Naive thymus-derived CD4-positive, alpha-beta T cell (primary cell): Measurements from ENCODE around the gene RNF183. TPM values are rescaled to one million over a fixed set of nuclear protein-coding genes. Genes with fewer than 3 reads are reported as not detected.

Experiments
- ATAC-seq: fragments of 150-1000 bp; cut with Tn5 transposase; 2 replicates; pipeline ENCODE4 v1.10.0; 2021; ENCODE audit warnings: mild to moderate bottlenecking, moderate library complexity
- CTCF ChIA-PET: fragments of 350-600 bp; sonication (Branson Sonifier 250); formaldehyde crosslinking; loops from one replicate; lab custom pipeline; 2021; ENCODE audit warnings: antibody characterized with exemption; lab: Charles Lee
- POLR2A ChIA-PET: fragments of 350-600 bp; sonication (Branson Sonifier 250); formaldehyde crosslinking; loops from one replicate; lab custom pipeline; 2021; ENCODE audit warnings: antibody characterized with exemption, inconsistent platforms; lab: Charles Lee
- DNase-seq, 9 donors: peaks; one replicate each; pipeline versions ENCODE4 v3.0.0 to v3.0.0-alpha.2; 2020 to 2022; ENCODE audit warnings: mixed read lengths in 1 of 9
- H3K27ac ChIP-seq: one replicate; pipeline ENCODE4 v1.7.0; 2013; ENCODE audit warnings: mild to moderate bottlenecking, low read depth, low read length, moderate library complexity
- H3K27me3 ChIP-seq, 2 donors: one replicate each; pipeline ENCODE4 v1.7.0; 2013; ENCODE audit warnings: low read length in 2 of 2, mild to moderate bottlenecking in 2 of 2, moderate library complexity in 2 of 2; ENCODE audit not compliant: control insufficient read depth in 2 of 2, insufficient read depth in 2 of 2
- H3K36me3 ChIP-seq, 3 experiments: 1 replicate in 2 of 3; 2 replicates in 1 of 3; pipeline ENCODE4 v1.7.0; 2013; ENCODE audit warnings: low read length in 3 of 3, mild to moderate bottlenecking in 3 of 3, moderate library complexity in 1 of 3; ENCODE audit not compliant: insufficient read depth in 3 of 3, control insufficient read depth in 2 of 3
- H3K4me1 ChIP-seq, 2 donors: one replicate each; pipeline ENCODE4 v1.7.0; 2013; ENCODE audit warnings: low read length in 2 of 2, mild to moderate bottlenecking in 2 of 2, moderate library complexity in 1 of 2; ENCODE audit not compliant: control insufficient read depth in 2 of 2, insufficient read depth in 2 of 2
- H3K4me3 ChIP-seq: 2 replicates; pipeline ENCODE4 v1.7.0; 2013; ENCODE audit warnings: mild to moderate bottlenecking, low read length
- H3K9me3 ChIP-seq, 3 experiments: 1 replicate in 2 of 3; 2 replicates in 1 of 3; pipeline ENCODE4 v1.7.0; 2013; ENCODE audit warnings: low read length in 3 of 3; ENCODE audit not compliant: control insufficient read depth in 2 of 3
- H3K27ac Mint-ChIP-seq, 9 donors: one replicate each; pipeline ENCODE4 v1.8.0; 2020 to 2022; ENCODE audit warnings: mixed read lengths in 9 of 9, mild to moderate bottlenecking in 8 of 9, moderate library complexity in 5 of 9, inconsistent platforms in 2 of 9
- H3K27me3 Mint-ChIP-seq, 5 donors: one replicate each; pipeline ENCODE4 v1.8.0; 2021 to 2022; ENCODE audit warnings: mixed read lengths in 5 of 5, mild to moderate bottlenecking in 1 of 5
- H3K36me3 Mint-ChIP-seq, 5 donors: one replicate each; pipeline ENCODE4 v1.8.0; 2020 to 2022; ENCODE audit warnings: mixed read lengths in 5 of 5, mild to moderate bottlenecking in 3 of 5, inconsistent platforms in 1 of 5
- H3K4me1 Mint-ChIP-seq, 7 donors: one replicate each; pipeline ENCODE4 v1.8.0; 2020 to 2022; ENCODE audit warnings: mixed read lengths in 7 of 7, mild to moderate bottlenecking in 3 of 7, inconsistent platforms in 1 of 7
- H3K4me3 Mint-ChIP-seq, 10 donors: one replicate each; pipeline ENCODE4 v1.8.0; 2020 to 2022; ENCODE audit warnings: mild to moderate bottlenecking in 10 of 10, mixed read lengths in 10 of 10, moderate library complexity in 6 of 10, inconsistent platforms in 2 of 10
- H3K9me3 Mint-ChIP-seq, 11 donors: one replicate each; pipeline ENCODE4 v1.8.0; 2020 to 2022; ENCODE audit warnings: mixed read lengths in 11 of 11, mild to moderate bottlenecking in 4 of 11, inconsistent platforms in 1 of 11, moderate library complexity in 1 of 11
- intact Hi-C, 2 donors: fragments of 100-400 bp; cut with micrococcal nuclease; formaldehyde crosslinking; loops; one replicate each; pipeline ENCODE4 v1.15.1; 2023
- polyA plus RNA-seq, 2 donors: library from polyadenylated mRNA; unstranded; fragments of 300-500 nt; fragmentation: Illumina TruSeq; gene quantifications; one replicate each; pipeline ENCODE4 v1.2.3, GENCODE V29; 2021
- total RNA-seq, 6 experiments: library from RNA in 5 of 6; stranded (reverse) in 5 of 6; gene quantifications; 1 replicate in 5 of 6; 2 replicates in 1 of 6; pipeline ENCODE4 v1.2.3 and lab custom pipeline; 2021 to 2026

The RNF183 gene
- total and polyA plus RNA-seq, 7 experiments from 2014 or later = not detected

GRCh38 chr9:113328045-113328782, 25.0 kb upstream of the RNF183 start:
- POLR2A ChIA-PET = interaction anchor here (0.8 kb wide), 1 partner anchor 12 kb away, joined by 3 read pairs; the partner anchor contains the start of gene WDR31

DNA sequence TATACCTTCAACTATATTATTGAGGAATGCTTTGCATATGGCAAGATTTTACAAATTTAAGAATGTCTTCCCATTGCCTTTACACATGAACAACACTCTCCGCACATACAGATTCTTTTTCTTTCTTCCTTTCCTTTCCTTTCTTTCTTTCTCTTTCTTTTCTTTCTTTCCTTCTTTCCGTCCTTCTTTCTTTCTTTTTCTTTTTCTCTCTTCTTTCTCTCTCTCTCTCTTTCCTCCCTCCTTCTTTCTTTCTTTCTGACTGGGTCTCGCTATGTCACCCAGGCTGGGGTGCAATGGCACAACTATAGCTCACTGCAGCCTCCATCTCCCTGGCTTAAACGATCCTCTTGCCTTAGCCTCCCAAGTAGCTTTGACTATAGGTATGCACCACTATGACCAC, 23.1 kb upstream of the RNF183 start:
- Histone ChIP-seq H3K36me3 (no peaks in the 10 kb centered on the region), H3K4me3 (no peak overlapping the region), H3K27me3 (no peaks in the 10 kb centered on the region), H3K9me3 (no peaks in the 10 kb centered on the region), H3K4me1 (no peaks in the 10 kb centered on the region), H3K27ac (no peak overlapping the region)
- H3K27ac Mint-ChIP-seq = no peak overlapping the region
- intact Hi-C loops = no loop called here
- H3K9me3 Mint-ChIP-seq = no peaks in the 10 kb centered on the region
- POLR2A ChIA-PET = no interaction called here
- H3K36me3 Mint-ChIP-seq = no peaks in the 10 kb centered on the region
- DNase-seq (no peak), ATAC-seq (no peak)
- H3K4me3 Mint-ChIP-seq = no peak overlapping the region
- CTCF ChIA-PET = no interaction called here
- no peaks in the 10 kb centered on the region for H3K4me1 Mint-ChIP-seq
- H3K27me3 Mint-ChIP-seq = no peaks in the 10 kb centered on the region

More at GRCh38 chr9:113328045-113328782, 25.0 kb upstream of the RNF183 start:
- Mint-ChIP-seq H3K27me3 (no peaks in the 10 kb centered on the region), H3K27ac (no peak overlapping the region), H3K36me3 (no peaks in the 10 kb centered on the region), H3K9me3 (no peaks in the 10 kb centered on the region), H3K4me3 (no peak overlapping the region), H3K4me1 (no peaks in the 10 kb centered on the region)
- CTCF ChIA-PET = no interaction called here
- Histone ChIP-seq H3K4me3 (no peak overlapping the region), H3K9me3 (no peaks in the 10 kb centered on the region), H3K4me1 (no peaks in the 10 kb centered on the region), H3K36me3 (no peaks in the 10 kb centered on the region), H3K27ac (no peak overlapping the region), H3K27me3 (no peaks in the 10 kb centered on the region)
- intact Hi-C loops = no loop called here
- DNase-seq = no peak
- no peak for ATAC-seq

- Histone ChIP-seq H3K36me3 (peaks cover 0 to 3% (median 0%) of the 10 kb centered on the region in 3 experiments), H3K4me3 (no peak overlapping the region), H3K27me3 (no peaks in the 10 kb centered on the region), H3K27ac (no peak overlapping the region), H3K4me1 (no peaks in the 10 kb centered on the region), H3K9me3 (no peaks in the 10 kb centered on the region)
- H3K27me3 Mint-ChIP-seq = no peaks in the 10 kb centered on the region
- H3K4me1 Mint-ChIP-seq = no peaks in the 10 kb centered on the region
- no peaks in the 10 kb centered on the region for H3K9me3 Mint-ChIP-seq
- CTCF ChIA-PET = no interaction called here
- H3K4me3 Mint-ChIP-seq = no peak overlapping the region
- POLR2A ChIA-PET = no interaction called here
- intact Hi-C loops = no loop called here
- no peak overlapping the region for H3K27ac Mint-ChIP-seq
- ATAC-seq (no peak), DNase-seq (no peak)
- H3K36me3 Mint-ChIP-seq = peaks cover 0 to 6% (median 0%) of the 10 kb centered on the region in 5 donors
These were observed 19.5 kb upstream of the RNF183 start for GRCh38 chr9:113322671-113323070.

DNA sequence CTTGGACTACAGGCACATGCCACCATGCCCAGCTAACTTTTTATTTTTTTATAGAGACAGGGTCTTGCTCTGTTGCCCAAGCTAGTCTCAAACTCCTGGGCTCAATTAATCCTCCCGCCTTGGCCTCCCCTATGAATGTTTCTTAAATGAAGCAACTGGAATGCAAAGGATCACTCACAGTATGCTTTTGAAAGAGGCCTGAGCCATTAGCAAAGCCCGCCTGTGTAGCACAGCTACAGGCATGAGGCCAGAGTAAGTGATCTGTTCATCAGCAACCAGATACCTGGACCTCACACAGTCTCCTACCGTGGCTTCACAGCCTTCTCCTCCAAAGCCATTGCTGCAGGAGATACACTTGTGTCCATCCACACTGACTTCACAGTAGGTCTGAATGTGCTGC, 16.9 kb upstream of the RNF183 start:
- H3K27ac ChIP-seq = no peak overlapping the region
- no peak overlapping the region for H3K4me3 ChIP-seq
- Mint-ChIP-seq H3K4me1 (no peaks in the 10 kb centered on the region), H3K27me3 (no peaks in the 10 kb centered on the region), H3K9me3 (no peaks in the 10 kb centered on the region), H3K36me3 (peaks cover 0 to 6% (median 0%) of the 10 kb centered on the region in 5 donors), H3K4me3 (no peak overlapping the region), H3K27ac (no peak overlapping the region)
- H3K9me3 ChIP-seq = no peaks in the 10 kb centered on the region
- no peaks in the 10 kb centered on the region for H3K4me1 ChIP-seq
- DNase-seq (no peak), ATAC-seq (no peak)
- CTCF ChIA-PET = no interaction called here
- H3K36me3 ChIP-seq = peaks cover 0 to 3% (median 0%) of the 10 kb centered on the region in 3 experiments
- intact Hi-C loops = no loop called here
- H3K27me3 ChIP-seq = no peaks in the 10 kb centered on the region
- POLR2A ChIA-PET = no interaction called here

GRCh38 chr9:113319054-113319453, 15.9 kb upstream of the RNF183 start:
- POLR2A ChIA-PET = no interaction called here
- CTCF ChIA-PET = no interaction called here

DNA sequence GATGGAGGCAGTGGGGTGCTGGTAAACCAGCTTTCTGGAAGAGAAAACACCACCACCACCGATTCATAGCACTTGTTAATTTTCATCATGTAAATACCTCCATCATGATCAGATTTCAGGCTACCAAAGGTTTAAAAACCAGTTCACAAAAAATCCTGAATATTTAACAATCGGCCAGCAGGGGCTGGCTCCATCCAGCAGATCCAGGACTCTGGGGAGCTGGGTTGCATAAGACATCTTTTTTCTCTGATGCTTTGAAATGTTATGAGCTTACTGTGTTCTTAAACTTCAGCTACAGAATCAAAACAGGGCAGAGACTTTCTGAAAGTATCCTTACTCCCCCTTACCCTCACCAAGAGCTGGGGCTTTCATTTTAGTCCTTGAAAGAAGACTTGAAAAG, 14.6 kb upstream of the RNF183 start:
- peaks cover 0 to 3% (median 0%) of the 10 kb centered on the region in 3 experiments for H3K36me3 ChIP-seq
- no peaks in the 10 kb centered on the region for H3K4me1 ChIP-seq
- DNase-seq (no peak), ATAC-seq (no peak)
- Mint-ChIP-seq H3K4me1 (no peaks in the 10 kb centered on the region), H3K27me3 (no peaks in the 10 kb centered on the region), H3K36me3 (peaks cover 0 to 6% (median 0%) of the 10 kb centered on the region in 5 donors), H3K4me3 (no peak overlapping the region), H3K27ac (no peak overlapping the region), H3K9me3 (no peaks in the 10 kb centered on the region)
- no peak overlapping the region for H3K27ac ChIP-seq
- ChIA-PET CTCF (interaction anchor here (0.6 kb wide), 1 partner anchor 330 kb away, joined by 4 read pairs; no protein-coding TSS in a partner anchor), POLR2A (interaction anchor here (0.8 kb wide), 1 partner anchor 85 kb away, joined by 3 read pairs; no protein-coding TSS in a partner anchor)
- H3K27me3 ChIP-seq = no peaks in the 10 kb centered on the region
- H3K4me3 ChIP-seq = no peak overlapping the region
- H3K9me3 ChIP-seq = no peaks in the 10 kb centered on the region
- intact Hi-C loops = no loop called here

More at GRCh38 chr9:113319054-113319453, 15.9 kb upstream of the RNF183 start:
- H3K4me3 ChIP-seq = no peak overlapping the region
- DNase-seq (no peak), ATAC-seq (no peak)
- Mint-ChIP-seq H3K4me3 (no peak overlapping the region), H3K36me3 (peaks cover 0 to 6% (median 0%) of the 10 kb centered on the region in 5 donors), H3K9me3 (no peaks in the 10 kb centered on the region), H3K27me3 (no peaks in the 10 kb centered on the region), H3K4me1 (no peaks in the 10 kb centered on the region), H3K27ac (no peak overlapping the region)
- peaks cover 0 to 3% (median 0%) of the 10 kb centered on the region in 3 experiments for H3K36me3 ChIP-seq
- no peak overlapping the region for H3K27ac ChIP-seq
- no peaks in the 10 kb centered on the region for H3K4me1 ChIP-seq
- H3K9me3 ChIP-seq = no peaks in the 10 kb centered on the region
- intact Hi-C loops = no loop called here
- no peaks in the 10 kb centered on the region for H3K27me3 ChIP-seq

DNA sequence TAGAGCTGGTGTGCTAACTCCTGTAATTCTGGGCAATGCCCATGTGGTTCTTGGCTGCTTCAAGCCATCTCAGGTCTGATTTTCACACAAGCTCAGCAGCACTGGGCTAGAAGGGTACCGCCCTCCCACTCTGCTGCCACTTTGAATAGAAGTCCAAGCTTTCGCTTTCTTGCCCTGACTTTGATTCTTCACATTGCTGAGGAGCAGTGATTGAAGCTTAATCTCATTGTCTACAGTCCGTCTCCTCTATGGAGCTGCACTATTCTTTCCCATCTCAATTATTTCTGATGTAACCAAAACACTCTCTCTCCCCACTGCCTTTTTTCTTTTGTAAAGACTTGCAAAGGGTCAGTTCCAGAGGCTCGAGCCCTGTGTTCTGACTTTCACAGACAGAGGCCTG, 12.9 kb upstream of the RNF183 start:
- no peak overlapping the region for H3K27ac Mint-ChIP-seq
- H3K4me3 Mint-ChIP-seq = no peak overlapping the region
- H3K27me3 ChIP-seq = no peaks in the 10 kb centered on the region
- no peaks in the 10 kb centered on the region for H3K4me1 ChIP-seq
- ATAC-seq (no peak), DNase-seq (no peak)
- no peaks in the 10 kb centered on the region for H3K9me3 ChIP-seq
- H3K36me3 ChIP-seq = peaks cover 0 to 3% (median 0%) of the 10 kb centered on the region in 3 experiments
- intact Hi-C loops = no loop called here
- CTCF ChIA-PET = no interaction called here
- H3K4me3 ChIP-seq = no peak overlapping the region
- H3K9me3 Mint-ChIP-seq = no peaks in the 10 kb centered on the region
- H3K36me3 Mint-ChIP-seq = peaks cover 0 to 6% (median 0%) of the 10 kb centered on the region in 5 donors
- no peak overlapping the region for H3K27ac ChIP-seq
- H3K4me1 Mint-ChIP-seq = no peaks in the 10 kb centered on the region
- POLR2A ChIA-PET = no interaction called here
- H3K27me3 Mint-ChIP-seq = no peaks in the 10 kb centered on the region
